Mesothelial cell of epicardium (in vitro differentiated cells): ENCODE data around the gene SSBP1. TPM values are rescaled to one million over a fixed set of nuclear protein-coding genes. Genes with fewer than 3 reads are reported as not detected.

Experiments used
- DNase-seq, 2 experiments: peaks; one replicate each; pipeline ENCODE4 v3.0.0; 2021; ENCODE audit warnings: low spot score in 2 of 2; ENCODE audit not compliant: unreplicated experiment in 2 of 2
- H3K27ac Mint-ChIP-seq: 2 replicates; pipeline ENCODE4 v1.8.0; 2021; ENCODE audit warnings: mixed read lengths
- H3K27me3 Mint-ChIP-seq: 2 replicates; pipeline ENCODE4 v1.8.0; 2021; ENCODE audit warnings: low read depth, mixed read lengths
- H3K36me3 Mint-ChIP-seq: 2 replicates; pipeline ENCODE4 v1.8.0; 2021; ENCODE audit warnings: mixed read lengths
- H3K4me1 Mint-ChIP-seq: 2 replicates; pipeline ENCODE4 v1.8.0; 2021; ENCODE audit warnings: mixed read lengths
- H3K4me3 Mint-ChIP-seq: 2 replicates; pipeline ENCODE4 v1.8.0; 2021; ENCODE audit warnings: mild to moderate bottlenecking, moderate library complexity, mixed read lengths
- H3K9me3 Mint-ChIP-seq: 2 replicates; pipeline ENCODE4 v1.8.0; 2021; ENCODE audit warnings: mixed read lengths
- total RNA-seq: library from RNA; stranded (reverse); gene quantifications from 3 replicates; pipeline ENCODE4 v1.2.1, GENCODE V29; 2021
- TF ChIP-seq, protein P1 (sequence below): fragments of 200-600 bp; sonication (generic); IDR thresholded peaks from one replicate; pipeline ENCODE4 v1.5.0; 2021; ENCODE audit warnings: antibody characterized with exemption; ENCODE audit not compliant: unreplicated experiment

The SSBP1 gene
- total RNA-seq, 1 donor from 2014 or later = 123 TPM

DNA sequence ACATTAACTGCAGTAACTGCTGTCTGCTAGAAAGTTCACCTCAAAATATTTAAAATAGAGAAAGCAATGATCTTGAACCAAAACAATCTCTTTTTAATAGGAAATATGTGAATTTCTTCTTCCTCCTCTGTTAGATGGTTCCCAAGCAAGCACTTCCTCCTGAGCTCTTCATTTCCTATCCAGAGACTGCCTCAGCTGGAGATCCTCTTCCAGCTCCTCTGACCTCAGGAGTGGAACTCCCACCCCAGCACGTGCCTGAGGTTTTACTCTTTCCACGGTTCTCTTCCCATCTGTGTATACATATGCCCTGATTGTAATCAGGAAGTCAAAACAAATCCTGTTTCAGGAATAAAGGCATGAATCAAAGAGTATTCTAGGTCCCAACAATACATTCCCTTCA, 41.8 kb upstream of the SSBP1 start:
- DNase-seq = no peak
- peaks cover 12% of the 10 kb centered on the region for H3K4me1 Mint-ChIP-seq
- H3K36me3 Mint-ChIP-seq = no peaks in the 10 kb centered on the region
- no peaks in the 10 kb centered on the region for H3K27me3 Mint-ChIP-seq
- H3K9me3 Mint-ChIP-seq = no peaks in the 10 kb centered on the region
- no peak overlapping the region for H3K4me3 Mint-ChIP-seq
- TF ChIP-seq, protein P1, sequence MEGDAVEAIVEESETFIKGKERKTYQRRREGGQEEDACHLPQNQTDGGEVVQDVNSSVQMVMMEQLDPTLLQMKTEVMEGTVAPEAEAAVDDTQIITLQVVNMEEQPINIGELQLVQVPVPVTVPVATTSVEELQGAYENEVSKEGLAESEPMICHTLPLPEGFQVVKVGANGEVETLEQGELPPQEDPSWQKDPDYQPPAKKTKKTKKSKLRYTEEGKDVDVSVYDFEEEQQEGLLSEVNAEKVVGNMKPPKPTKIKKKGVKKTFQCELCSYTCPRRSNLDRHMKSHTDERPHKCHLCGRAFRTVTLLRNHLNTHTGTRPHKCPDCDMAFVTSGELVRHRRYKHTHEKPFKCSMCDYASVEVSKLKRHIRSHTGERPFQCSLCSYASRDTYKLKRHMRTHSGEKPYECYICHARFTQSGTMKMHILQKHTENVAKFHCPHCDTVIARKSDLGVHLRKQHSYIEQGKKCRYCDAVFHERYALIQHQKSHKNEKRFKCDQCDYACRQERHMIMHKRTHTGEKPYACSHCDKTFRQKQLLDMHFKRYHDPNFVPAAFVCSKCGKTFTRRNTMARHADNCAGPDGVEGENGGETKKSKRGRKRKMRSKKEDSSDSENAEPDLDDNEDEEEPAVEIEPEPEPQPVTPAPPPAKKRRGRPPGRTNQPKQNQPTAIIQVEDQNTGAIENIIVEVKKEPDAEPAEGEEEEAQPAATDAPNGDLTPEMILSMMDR = no peak
- no peak overlapping the region for H3K27ac Mint-ChIP-seq

DNA sequence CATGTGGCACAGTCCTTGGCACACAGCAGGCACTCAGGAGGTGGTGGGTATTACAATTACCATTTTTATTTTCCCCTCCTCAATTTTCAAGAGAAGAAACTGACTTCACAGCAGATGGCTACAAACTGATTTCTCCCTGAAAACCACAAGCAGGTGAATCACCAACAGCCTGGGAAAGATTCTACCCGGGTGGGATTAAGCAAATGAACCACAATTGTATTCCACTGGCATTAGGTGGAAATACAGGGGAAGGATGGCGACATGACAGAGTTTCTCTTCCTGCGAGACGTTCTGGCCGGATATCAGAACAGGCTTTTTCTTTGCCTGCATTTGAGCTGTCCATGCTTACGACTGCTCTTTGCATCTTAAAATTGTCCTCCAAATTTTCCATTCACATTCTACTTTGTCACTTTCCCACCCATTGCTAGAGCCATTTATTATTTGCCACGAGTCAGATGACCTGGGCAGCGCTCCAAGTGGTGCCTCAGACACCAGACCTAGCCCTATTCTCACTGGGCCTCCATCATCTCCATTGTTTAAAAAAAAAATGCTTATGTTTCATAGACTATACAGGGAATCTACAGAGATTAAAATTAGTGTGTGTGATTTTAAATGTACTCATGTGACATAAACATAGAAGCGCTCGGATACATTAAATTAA, 40.8 kb upstream of the SSBP1 start:
- Mint-ChIP-seq H3K27me3 (no peaks in the 10 kb centered on the region), H3K4me3 (no peak overlapping the region), H3K36me3 (no peaks in the 10 kb centered on the region), H3K9me3 (no peaks in the 10 kb centered on the region), H3K4me1 (peaks cover 13% of the 10 kb centered on the region), H3K27ac (no peak overlapping the region)
- TF ChIP-seq, protein P1 = no peak
- DNase-seq = no peak

DNA sequence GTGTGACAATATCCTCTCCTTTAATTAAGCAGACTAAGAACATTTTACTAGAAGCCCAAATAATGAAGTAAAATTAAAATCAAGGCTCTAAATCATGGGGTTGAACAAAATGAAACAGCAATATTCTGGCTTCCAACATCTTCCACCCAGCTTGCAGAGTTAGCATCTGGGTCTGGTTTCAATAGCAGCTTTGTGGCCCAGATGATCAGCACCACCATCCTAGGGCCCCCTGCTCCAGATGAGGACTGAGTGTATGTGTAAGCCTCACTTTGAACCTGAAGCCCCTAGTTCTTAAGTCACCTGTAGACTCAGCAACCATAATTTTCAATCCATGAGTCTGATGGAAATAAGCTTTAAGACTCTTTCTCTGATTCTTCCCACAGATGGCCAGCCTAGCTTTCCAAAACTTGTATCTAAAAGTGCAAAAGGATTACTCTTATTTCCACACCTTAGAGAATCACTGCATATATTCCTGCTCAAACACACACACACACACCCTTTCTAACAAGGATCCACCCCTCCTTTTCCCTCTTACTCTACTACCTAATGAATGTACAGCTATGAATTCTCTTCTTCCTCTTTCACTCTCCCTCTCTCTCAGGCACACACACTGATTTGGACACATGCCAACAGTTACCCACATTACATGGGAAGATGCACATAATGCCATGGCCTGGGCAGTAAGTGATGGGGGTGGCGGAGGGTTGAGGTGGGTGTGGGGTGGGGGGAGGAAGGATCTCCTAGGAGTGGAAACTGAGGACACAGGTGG, 39.7 kb upstream of the SSBP1 start:
- TF ChIP-seq, protein P1 = no peak
- H3K27ac Mint-ChIP-seq = no peak overlapping the region
- H3K4me1 Mint-ChIP-seq = peaks cover 16% of the 10 kb centered on the region
- H3K36me3 Mint-ChIP-seq = no peaks in the 10 kb centered on the region
- DNase-seq = no peak
- H3K27me3 Mint-ChIP-seq = peaks cover 2% of the 10 kb centered on the region
- H3K4me3 Mint-ChIP-seq = no peak overlapping the region
- no peaks in the 10 kb centered on the region for H3K9me3 Mint-ChIP-seq

DNA sequence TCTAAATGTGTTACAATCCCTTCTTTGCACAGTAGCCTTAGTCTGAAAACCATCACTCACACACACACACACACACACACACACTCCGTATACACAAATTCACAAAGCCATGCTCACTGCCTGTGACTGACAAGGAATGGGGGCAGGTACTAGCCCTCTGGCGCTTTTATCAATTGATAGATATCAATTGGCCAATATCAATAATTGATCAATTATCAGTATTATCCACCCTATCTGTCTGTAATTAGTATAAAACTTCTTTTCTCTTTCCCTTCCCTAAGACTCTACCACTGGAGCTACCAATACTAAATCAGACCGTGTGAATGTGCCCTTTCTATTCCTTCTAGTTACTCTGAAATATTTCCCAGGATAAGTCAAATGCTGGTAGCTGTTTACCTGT, 38.3 kb upstream of the SSBP1 start:
- H3K27ac Mint-ChIP-seq = no peak overlapping the region
- H3K4me3 Mint-ChIP-seq = no peak overlapping the region
- H3K36me3 Mint-ChIP-seq = no peaks in the 10 kb centered on the region
- peaks cover 16% of the 10 kb centered on the region for H3K4me1 Mint-ChIP-seq
- peaks cover 8% of the 10 kb centered on the region for H3K27me3 Mint-ChIP-seq
- H3K9me3 Mint-ChIP-seq = no peaks in the 10 kb centered on the region
- DNase-seq = no peak
- TF ChIP-seq, protein P1 = no peak

DNA sequence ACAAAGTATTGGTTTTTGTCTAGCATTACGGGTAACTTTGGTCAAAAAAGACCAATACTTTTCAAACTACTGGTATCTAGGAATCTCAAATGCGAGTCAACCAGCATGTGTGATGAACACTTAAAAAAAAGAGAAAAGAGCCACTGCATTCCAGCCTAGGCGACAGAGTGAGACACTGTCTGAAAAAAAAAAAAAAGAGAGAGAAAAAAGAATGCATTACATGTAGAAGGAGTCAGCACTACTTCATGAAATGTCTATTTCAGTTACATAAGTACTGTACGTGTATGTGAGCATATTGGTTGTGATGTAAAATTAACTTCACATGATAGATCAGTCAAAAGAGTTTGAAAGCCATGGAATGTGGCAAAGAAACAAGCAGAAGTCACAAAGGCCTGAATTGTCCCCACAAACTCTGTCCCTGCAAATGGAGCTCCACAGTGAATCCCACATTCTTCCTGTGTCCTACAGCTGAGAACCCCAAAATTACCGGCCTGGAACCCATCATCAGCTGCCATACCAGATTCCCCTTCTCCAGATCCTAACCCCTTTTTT, 37.8 kb upstream of the SSBP1 start:
- DNase-seq = no peak
- Mint-ChIP-seq H3K27me3 (peaks cover 8% of the 10 kb centered on the region), H3K9me3 (no peaks in the 10 kb centered on the region), H3K36me3 (no peaks in the 10 kb centered on the region), H3K27ac (peak overlapping the region; percentile 1), H3K4me3 (peak overlapping the region; percentile 71), H3K4me1 (peaks cover 16% of the 10 kb centered on the region)
- TF ChIP-seq, protein P1 = no peak
